ENCODE results near the gene MRTFB.

DNA sequence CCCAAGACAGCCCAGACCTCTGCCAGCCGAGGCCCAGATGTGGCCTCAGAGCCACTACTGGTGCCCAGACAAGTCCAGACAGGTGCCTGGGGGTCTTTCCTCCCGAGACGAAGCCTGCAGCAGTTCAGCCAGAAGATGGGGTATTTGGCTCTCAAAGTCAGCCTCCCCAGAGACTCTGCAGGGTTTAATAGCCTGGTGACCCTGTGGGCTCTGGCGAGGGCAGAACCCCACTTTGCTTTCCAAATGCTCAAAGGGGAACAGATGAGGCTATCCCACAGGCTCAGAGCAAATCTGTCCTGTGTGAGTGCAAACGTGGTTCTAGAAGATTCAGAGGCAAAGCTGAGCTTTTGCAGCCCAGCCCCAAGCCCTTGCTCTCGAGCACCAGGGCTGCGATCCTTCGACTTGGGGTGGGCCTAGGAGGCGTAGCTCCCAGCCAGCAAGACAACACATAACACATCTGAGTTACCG, 236.0 kb downstream of the MRTFB start:
- no peak for TF ChIP-seq POLR2AphosphoS5 (IDR thresholded peaks at IDR 0.05)
- TF ChIP-seq EP300 (IDR thresholded peaks at IDR 0.05; ENCODE audit: low read depth): no peak
- TF ChIP-seq CTCF (IDR thresholded peaks at IDR 0.05): no peak
- TF ChIP-seq POLR2A (IDR thresholded peaks at IDR 0.05): no peak
